ENCODE data around the gene FEZF1.
"Not testable (repeated sequence)": the region's sequence is repeated elsewhere in the genome, so short reads cannot be mapped to it uniquely, and the experiment has no call there.

Gene FEZF1

GRCh38 chr7:122302761-122303530 lies 1.6 kb downstream of the FEZF1 start:
- no peak for FAIRE-seq

GRCh38 chr7:122301858-122302760 lies 2.4 kb downstream of the FEZF1 start:
- DNase-seq (ENCODE audit: insufficient read length, low spot score) (no peak), FAIRE-seq (no peak)
- TF ChIP-seq POLR2A (IDR thresholded peaks at IDR 0.05; ENCODE audit: low read depth, low read length), result no peak

More at GRCh38 chr7:122302761-122303530, 1.6 kb downstream of the FEZF1 start:
- DNase-seq (ENCODE audit: insufficient read length, low spot score), result no peak
- no peak for TF ChIP-seq POLR2A (IDR thresholded peaks at IDR 0.05; ENCODE audit: low read depth, low read length)

- FAIRE-seq (no peak), DNase-seq (ENCODE audit: insufficient read length, low spot score) (no peak)
- TF ChIP-seq POLR2A (IDR thresholded peaks at IDR 0.05; ENCODE audit: low read depth, low read length), result no peak
These were observed 3.4 kb downstream of the FEZF1 start for GRCh38 chr7:122300956-122301833.

DNA sequence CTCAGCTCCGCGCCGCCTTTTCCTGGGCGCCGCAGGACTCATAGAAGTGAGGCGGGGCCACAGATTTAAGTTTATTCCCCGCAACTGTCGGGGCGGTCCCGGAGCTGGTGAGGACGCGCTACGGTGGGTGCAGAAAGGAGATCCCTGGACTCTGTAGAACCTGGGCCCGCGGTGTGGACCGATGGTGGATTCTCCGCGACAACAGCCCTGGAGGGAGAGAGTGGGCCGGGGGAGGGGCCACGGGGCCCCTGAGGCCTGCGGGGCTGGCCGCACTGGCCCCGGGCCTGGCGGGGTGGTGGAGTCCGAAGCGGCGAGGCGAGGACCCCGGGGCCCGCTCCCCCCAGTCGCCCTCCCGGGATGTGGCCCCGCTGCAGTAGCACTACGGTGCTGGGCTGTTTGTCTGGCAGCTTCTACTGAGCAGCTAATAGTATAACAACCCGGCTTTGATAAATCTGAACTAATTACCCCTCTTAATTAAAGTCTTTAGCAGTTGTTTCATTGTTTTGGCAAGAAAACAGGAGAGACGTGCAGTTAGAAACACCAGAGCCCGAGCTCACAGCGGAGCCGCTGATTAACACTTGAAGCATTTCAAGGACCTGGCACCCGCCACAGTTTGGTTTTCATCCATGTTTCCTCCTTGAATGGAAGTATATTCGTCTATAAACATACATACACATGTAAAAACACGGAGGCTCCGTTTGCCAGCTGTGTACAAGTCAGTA lies 4.2 kb downstream of the FEZF1 start:
- FAIRE-seq, result no peak
- no peak for DNase-seq (ENCODE audit: insufficient read length, low spot score)
- TF ChIP-seq POLR2A (IDR thresholded peaks at IDR 0.05; ENCODE audit: low read depth, low read length), result no peak

- no peak for TF ChIP-seq POLR2A (IDR thresholded peaks at IDR 0.05; ENCODE audit: low read depth, low read length)
- FAIRE-seq, result no peak
- DNase-seq (ENCODE audit: insufficient read length, low spot score), result no peak
These were observed 4.8 kb downstream of the FEZF1 start for GRCh38 chr7:122299624-122300210.

GRCh38 chr7:122298618-122299017 lies 5.9 kb downstream of the FEZF1 start:
- DNase-seq (ENCODE audit: insufficient read length, low spot score), result no peak
- no peak for TF ChIP-seq POLR2A (IDR thresholded peaks at IDR 0.05; ENCODE audit: low read depth, low read length)
- no peak for FAIRE-seq

GRCh38 chr7:122298131-122298530 lies 6.4 kb downstream of the FEZF1 start:
- DNase-seq (ENCODE audit: insufficient read length, low spot score) (no peak), FAIRE-seq (no peak)
- no peak for TF ChIP-seq POLR2A (IDR thresholded peaks at IDR 0.05; ENCODE audit: low read depth, low read length)

DNA sequence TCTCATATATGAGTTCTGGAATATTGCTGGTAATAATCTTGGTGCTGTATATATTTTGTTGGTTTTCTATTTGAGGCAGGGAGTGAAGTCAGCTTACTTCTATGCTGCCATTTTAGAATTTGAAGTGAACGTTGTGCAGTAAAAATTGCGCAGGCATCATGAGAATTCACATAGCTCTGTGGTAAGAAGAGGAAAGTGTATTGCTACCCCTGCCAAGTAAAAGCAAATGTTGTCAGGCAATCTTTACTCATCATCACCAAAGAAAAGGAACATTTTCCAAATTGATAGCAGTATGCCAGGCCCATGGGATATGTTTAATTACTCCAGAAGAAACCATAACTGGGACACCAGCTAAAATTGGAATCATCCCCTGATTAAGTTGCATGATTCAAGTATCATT lies 13.4 kb downstream of the FEZF1 start:
- TF ChIP-seq POLR2A (IDR thresholded peaks at IDR 0.05; ENCODE audit: low read depth, low read length), result no peak
- FAIRE-seq (no peak), DNase-seq (ENCODE audit: insufficient read length, low spot score) (no peak)

DNA sequence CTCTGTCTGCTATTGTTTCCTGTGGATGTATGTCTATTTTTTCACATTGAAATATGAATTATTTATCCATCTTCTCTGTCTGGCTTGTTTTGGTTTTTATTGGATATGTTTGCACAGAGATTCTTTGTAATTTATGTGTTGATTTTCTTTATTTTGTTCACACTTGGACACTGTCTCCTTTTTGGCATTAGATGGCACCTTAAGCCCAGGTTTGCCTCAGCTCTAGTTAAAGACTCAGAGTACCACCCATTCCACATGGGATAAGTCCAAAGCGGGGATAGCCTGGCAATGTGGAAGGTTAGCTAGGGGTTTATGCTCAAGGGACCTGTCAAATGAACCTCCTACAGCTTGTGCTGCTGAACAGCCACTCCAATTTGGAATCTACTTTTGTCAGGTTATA lies 14.1 kb downstream of the FEZF1 start:
- DNase-seq (ENCODE audit: insufficient read length, low spot score) (no peak), FAIRE-seq (no peak)
- TF ChIP-seq POLR2A (IDR thresholded peaks at IDR 0.05; ENCODE audit: low read depth, low read length), result no peak

DNA sequence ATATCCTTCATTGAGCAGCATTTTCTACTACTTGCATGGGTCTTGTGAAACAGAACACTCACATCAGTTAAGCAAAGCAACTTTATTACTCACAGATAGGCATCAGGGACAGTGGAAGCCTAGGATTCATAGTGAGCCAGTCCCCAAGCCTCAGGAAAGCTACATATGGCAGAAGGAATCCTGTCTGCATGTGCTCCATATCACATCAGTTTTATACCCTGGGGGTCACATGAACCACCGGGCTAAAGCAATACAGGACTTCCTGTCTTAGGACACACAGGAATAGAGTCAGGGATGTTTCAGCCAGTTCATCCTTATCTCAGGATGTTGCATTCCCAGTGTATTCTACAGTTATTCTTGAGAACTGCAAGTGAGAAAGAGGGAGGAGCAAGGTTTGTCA lies 15.1 kb downstream of the FEZF1 start:
- no peak for TF ChIP-seq POLR2A (IDR thresholded peaks at IDR 0.05; ENCODE audit: low read depth, low read length)
- DNase-seq (ENCODE audit: insufficient read length, low spot score) (no peak), FAIRE-seq (no peak)

GRCh38 chr7:122284608-122285007 lies 19.9 kb downstream of the FEZF1 start:
- not testable (repeated sequence) for DNase-seq (ENCODE audit: insufficient read length, low spot score); FAIRE-seq

DNA sequence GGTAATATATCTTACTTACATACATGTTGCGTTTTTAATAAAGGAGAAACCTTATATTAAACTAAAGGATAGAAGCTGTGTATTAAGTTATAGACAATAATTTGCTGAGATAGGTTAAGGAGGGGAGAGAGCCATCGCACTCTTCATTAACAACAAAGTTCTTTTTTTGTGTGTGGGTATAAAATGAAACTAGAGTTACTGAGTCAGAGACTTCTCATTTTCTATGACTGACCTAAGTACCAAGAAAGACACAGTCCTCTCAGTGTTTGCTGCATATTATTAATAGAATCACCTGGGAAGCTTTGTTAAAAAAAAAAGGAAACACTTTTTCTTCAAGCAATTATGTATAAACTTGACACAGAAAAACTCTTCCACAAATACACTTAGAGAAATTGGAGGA lies 31.4 kb downstream of the FEZF1 start:
- no peak for TF ChIP-seq POLR2A (IDR thresholded peaks at IDR 0.05; ENCODE audit: low read depth, low read length)
- FAIRE-seq, result no peak
- DNase-seq (ENCODE audit: insufficient read length, low spot score), result no peak

- no peak for TF ChIP-seq POLR2A (IDR thresholded peaks at IDR 0.05; ENCODE audit: low read depth, low read length)
- DNase-seq (ENCODE audit: insufficient read length, low spot score) (no peak), FAIRE-seq (no peak)
These were observed 35.3 kb downstream of the FEZF1 start for GRCh38 chr7:122269241-122269640.
